Ascending aorta (tissue), 2 donors: ENCODE results near the gene PRR20B. TPM values are rescaled to one million over a fixed set of nuclear protein-coding genes. Genes with fewer than 3 reads are reported as not detected.
A peak's percentile ranks its signal among the peaks of the same experiment; 100 is the strongest.
"Not testable (repeated sequence)": the region's sequence is repeated elsewhere in the genome, so short reads cannot be mapped to it uniquely, and the experiment has no call there.

Experiments used
- DNase-seq, 2 donors: peaks; one replicate each; pipeline ENCODE4 v3.0.0-alpha.2; 2019; ENCODE audit warnings: low spot score in 2 of 2
- H3K27ac ChIP-seq, 2 donors: fragments of 200-600 bp; sonication (generic); one replicate each; pipeline ENCODE4 v1.5.1; 2016 to 2017; ENCODE audit warnings: mild to moderate bottlenecking in 1 of 2
- H3K27me3 ChIP-seq: fragments of 200-600 bp; sonication (generic); one replicate; pipeline ENCODE4 v1.5.1; 2017
- H3K36me3 ChIP-seq, 2 donors: fragments of 200-600 bp; sonication (generic); one replicate each; pipeline ENCODE4 v1.5.1; 2016
- H3K4me1 ChIP-seq, 2 donors: fragments of 200-600 bp; sonication (generic); one replicate each; pipeline ENCODE4 v1.5.1; 2016 to 2017; ENCODE audit warnings: mild to moderate bottlenecking in 1 of 2
- H3K4me3 ChIP-seq, 2 donors: fragments of 200-600 bp; sonication (generic); one replicate each; pipeline ENCODE4 v1.5.1; 2016 to 2017; ENCODE audit warnings: mild to moderate bottlenecking in 1 of 2
- H3K9me3 ChIP-seq, 2 donors: fragments of 200-600 bp; sonication (generic); one replicate each; pipeline ENCODE4 v1.5.1; 2016
- CTCF ChIP-seq, 3 experiments: fragments of 200-600 bp in 2 of 3; fragments of 450-650 bp in 1 of 3; sonication (generic) in 2 of 3; IDR thresholded peaks; one replicate each; pipeline ENCODE4 v1.5.1; 2016 to 2019; ENCODE audit warnings: antibody characterized with exemption in 3 of 3, mild to moderate bottlenecking in 1 of 3, moderate library complexity in 1 of 3
- intact Hi-C: fragments of 100-400 bp; cut with DNase I; formaldehyde crosslinking; loops from one replicate; pipeline ENCODE4 v1.15.1; 2023
- total RNA-seq: library from RNA; depleted of rRNA; stranded (reverse); fragments of >200 nt; gene quantifications from one replicate; pipeline ENCODE4 v1.1.0, GENCODE V29; 2016

The PRR20B gene
- not detected for total RNA-seq

- H3K27me3 ChIP-seq, H3K27ac ChIP-seq, H3K4me1 ChIP-seq, H3K9me3 ChIP-seq, DNase-seq, intact Hi-C loops, H3K4me3 ChIP-seq, H3K36me3 ChIP-seq: not testable (repeated sequence)
Measured at GRCh38 chr13:57147188-57147587, at the start of gene PRR20B. PRR20B (plus strand) TSS chr13:57147488; CDS start chr13:57147875, 387 bp downstream.

GRCh38 chr13:57114945-57115344, 32.3 kb upstream of the PRR20B start:
- TF ChIP-seq CTCF (IDR thresholded peaks at IDR 0.05), result no peak
- H3K27ac ChIP-seq, result no peak overlapping the region
- H3K4me1 ChIP-seq, result peaks cover 0 to 3% of the 10 kb centered on the region in 2 donors
- H3K9me3 ChIP-seq, result peaks cover 0 to 5% of the 10 kb centered on the region in 2 donors
- no peak overlapping the region for H3K4me3 ChIP-seq
- intact Hi-C loops, result no loop called here
- DNase-seq, result no peak
- H3K27me3 ChIP-seq, result no peaks in the 10 kb centered on the region
- H3K36me3 ChIP-seq, result no peaks in the 10 kb centered on the region

DNA sequence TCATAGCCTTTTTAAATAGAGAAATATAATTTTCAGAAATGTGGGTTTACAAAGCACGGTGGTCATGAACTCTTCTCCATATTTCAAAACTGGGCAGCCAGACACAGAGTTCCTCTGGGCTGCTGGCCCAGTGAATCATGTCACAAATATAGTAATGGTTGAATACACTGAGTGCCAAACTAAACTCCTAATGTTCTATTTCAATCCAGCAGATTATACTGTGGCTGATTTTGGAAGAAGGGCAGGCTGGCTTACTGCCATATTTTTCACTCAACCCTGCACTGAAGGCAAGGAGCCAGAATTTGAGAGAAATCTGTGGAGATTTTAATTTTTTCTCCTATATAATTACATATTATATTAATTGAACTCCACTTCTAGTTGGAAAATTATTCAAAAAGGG, 23.6 kb upstream of the PRR20B start:
- H3K27ac ChIP-seq, result peak overlapping the region in 1 of 2 donors; percentile 43
- no peaks in the 10 kb centered on the region for H3K9me3 ChIP-seq
- peaks cover 0 to 10% of the 10 kb centered on the region in 2 donors for H3K4me1 ChIP-seq
- no peak overlapping the region for H3K4me3 ChIP-seq
- intact Hi-C loops, result no loop called here
- DNase-seq, result peak; percentile 13 to 81
- no peaks in the 10 kb centered on the region for H3K27me3 ChIP-seq
- TF ChIP-seq CTCF (IDR thresholded peaks at IDR 0.05), result no peak
- H3K36me3 ChIP-seq, result no peaks in the 10 kb centered on the region

- DNase-seq, result no peak
- H3K36me3 ChIP-seq, result no peaks in the 10 kb centered on the region
- no peak for TF ChIP-seq CTCF (IDR thresholded peaks at IDR 0.05)
- no peak overlapping the region for H3K27ac ChIP-seq
- peaks cover 0 to 5% of the 10 kb centered on the region in 2 donors for H3K4me1 ChIP-seq
- no peaks in the 10 kb centered on the region for H3K27me3 ChIP-seq
- intact Hi-C loops, result no loop called here
- no peak overlapping the region for H3K4me3 ChIP-seq
- no peaks in the 10 kb centered on the region for H3K9me3 ChIP-seq
Measured at GRCh38 chr13:57128909-57129308, 18.4 kb upstream of the PRR20B start.

GRCh38 chr13:57136093-57136492, 11.2 kb upstream of the PRR20B start:
- Histone ChIP-seq H3K27ac (no peak overlapping the region), H3K4me3 (no peak overlapping the region), H3K36me3 (no peaks in the 10 kb centered on the region), H3K9me3 (no peaks in the 10 kb centered on the region), H3K27me3 (no peaks in the 10 kb centered on the region), H3K4me1 (no peaks in the 10 kb centered on the region)
- DNase-seq, result no peak
- TF ChIP-seq CTCF (IDR thresholded peaks at IDR 0.05), result no peak
- intact Hi-C loops, result no loop called here

GRCh38 chr13:57137585-57137984, 9.7 kb upstream of the PRR20B start:
- intact Hi-C loops, result no loop called here
- Histone ChIP-seq H3K4me1 (no peaks in the 10 kb centered on the region), H3K27ac (no peak overlapping the region), H3K27me3 (no peaks in the 10 kb centered on the region), H3K4me3 (no peak overlapping the region), H3K9me3 (no peaks in the 10 kb centered on the region), H3K36me3 (no peaks in the 10 kb centered on the region)
- DNase-seq, result no peak
- no peak for TF ChIP-seq CTCF (IDR thresholded peaks at IDR 0.05)
